Small intestine (tissue), 7 donors: ENCODE measurements around the gene CALCR. TPM values are rescaled to one million over a fixed set of nuclear protein-coding genes. Genes with fewer than 3 reads are reported as not detected.
A peak's percentile ranks its signal among the peaks of the same experiment; 100 is the strongest.

Experiments
- DNase-seq, 2 donors: peaks; one replicate each; pipeline versions ENCODE4 v3.0.0 to v3.0.0-alpha.2; 2013
- FAIRE-seq: peaks from 2 replicates; lab custom pipeline; 2012; peaks lifted over from hg19 to GRCh38; lab: Jason Lieb, UNC
- H3K27ac ChIP-seq, 3 donors: one replicate each; pipeline ENCODE4 v1.5.1; 2013; ENCODE audit warnings: low read length in 2 of 3, mild to moderate bottlenecking in 2 of 3, control low read depth in 1 of 3, inconsistent platforms in 1 of 3, low read depth in 1 of 3, moderate library complexity in 1 of 3
- H3K27me3 ChIP-seq, 3 donors: one replicate each; pipeline ENCODE4 v1.6.1; 2013; ENCODE audit warnings: low read length in 3 of 3, inconsistent platforms in 1 of 3; ENCODE audit not compliant: control insufficient read depth in 3 of 3, insufficient read depth in 3 of 3
- H3K36me3 ChIP-seq, 3 donors: one replicate each; pipeline ENCODE4 v1.6.1; 2013; ENCODE audit warnings: low read length in 3 of 3, inconsistent platforms in 1 of 3, low read depth in 1 of 3, mild to moderate bottlenecking in 1 of 3, moderate library complexity in 1 of 3; ENCODE audit not compliant: control insufficient read depth in 3 of 3, insufficient read depth in 2 of 3
- H3K4me1 ChIP-seq, 3 donors: one replicate each; pipeline ENCODE4 v1.6.1; 2013; ENCODE audit warnings: low read length in 2 of 3, inconsistent platforms in 1 of 3, low read depth in 1 of 3, mild to moderate bottlenecking in 1 of 3, moderate library complexity in 1 of 3; ENCODE audit not compliant: control insufficient read depth in 3 of 3, insufficient read depth in 2 of 3
- H3K4me3 ChIP-seq, 3 donors: one replicate each; pipeline ENCODE4 v1.5.1; 2013; ENCODE audit warnings: low read length in 3 of 3, control low read depth in 1 of 3, inconsistent platforms in 1 of 3, low read depth in 1 of 3, mild to moderate bottlenecking in 1 of 3, moderate library complexity in 1 of 3
- H3K9me3 ChIP-seq, 2 donors: one replicate each; pipeline ENCODE4 v1.6.1; 2013; ENCODE audit warnings: low read depth in 1 of 2, low read length in 1 of 2; ENCODE audit not compliant: control insufficient read depth in 2 of 2, insufficient read depth in 1 of 2
- WGBS, 3 donors: extraction: QIAGEN DNeasy Blood & Tissue Kit; methylation state at CpG; one replicate each; pipeline ENCODE4 v1.1.7; 2013; 5-methylcytosine and 5-hydroxymethylcytosine counted together
- polyA plus RNA-seq, 4 donors: library from polyadenylated mRNA; stranded (reverse) in 3 of 4; unstranded in 1 of 4; fragments of 200-250 nt in 3 of 4; fragments of 120-200 nt in 1 of 4; gene quantifications; one replicate each; pipeline versions ENCODE4 v1.2.1 to v1.2.3, GENCODE V29; 2013
- donor health status: healthy with polysubstance abuse.
- donor health status: control.
- donor health status: control.
- donor health status: Bipolar disorder and iron deficiency.
- donor health status: healthy.

The CALCR gene
- polyA plus RNA-seq, 4 donors: 0.53 TPM; not detected in 3

GRCh38 chr7:93574269-93574645, 267 bp downstream of the CALCR start:
- Histone ChIP-seq H3K27ac (no peak overlapping the region), H3K27me3 (peaks cover 4 to 36% (median 14%) of the 10 kb centered on the region in 3 donors), H3K4me3 (no peak overlapping the region), H3K4me1 (no peaks in the 10 kb centered on the region), H3K9me3 (no peaks in the 10 kb centered on the region), H3K36me3 (no peaks in the 10 kb centered on the region)
- no peak for DNase-seq
- WGBS, 3 donors: 4 to 13% (median 9%) methylated on average over 19 of the region's 19 CpGs
- no peak for FAIRE-seq

GRCh38 chr7:93569189-93569588, 5.3 kb downstream of the CALCR start:
- Histone ChIP-seq H3K36me3 (no peaks in the 10 kb centered on the region), H3K9me3 (no peaks in the 10 kb centered on the region), H3K27ac (no peak overlapping the region), H3K4me3 (no peak overlapping the region), H3K27me3 (peaks cover 2 to 9% (median 3%) of the 10 kb centered on the region in 3 donors), H3K4me1 (no peaks in the 10 kb centered on the region)
- 82 to 94% (median 92%) methylated on average over 2 of the region's 2 CpGs for WGBS, 3 donors
- DNase-seq (no peak), FAIRE-seq (no peak)

GRCh38 chr7:93566876-93567275, 7.6 kb downstream of the CALCR start:
- no peaks in the 10 kb centered on the region for H3K9me3 ChIP-seq
- no peak overlapping the region for H3K27ac ChIP-seq
- no peak overlapping the region for H3K4me3 ChIP-seq
- no peaks in the 10 kb centered on the region for H3K36me3 ChIP-seq
- no peaks in the 10 kb centered on the region for H3K4me1 ChIP-seq
- DNase-seq (no peak), FAIRE-seq (no peak)
- no peaks in the 10 kb centered on the region for H3K27me3 ChIP-seq

GRCh38 chr7:93563584-93563983, 10.9 kb downstream of the CALCR start:
- Histone ChIP-seq H3K4me3 (no peak overlapping the region), H3K27ac (no peak overlapping the region), H3K36me3 (no peaks in the 10 kb centered on the region), H3K27me3 (no peaks in the 10 kb centered on the region), H3K4me1 (no peaks in the 10 kb centered on the region), H3K9me3 (no peaks in the 10 kb centered on the region)
- DNase-seq: no peak
- FAIRE-seq: no peak
- 63 to 73% (median 71%) methylated on average over 6 of the region's 6 CpGs for WGBS, 3 donors

GRCh38 chr7:93562936-93563335, 11.6 kb downstream of the CALCR start:
- WGBS, 3 donors: 49 to 76% (median 69%) methylated on average over 2 of the region's 2 CpGs
- Histone ChIP-seq H3K27ac (no peak overlapping the region), H3K4me1 (no peaks in the 10 kb centered on the region), H3K9me3 (no peaks in the 10 kb centered on the region), H3K36me3 (no peaks in the 10 kb centered on the region), H3K27me3 (no peaks in the 10 kb centered on the region), H3K4me3 (no peak overlapping the region)
- DNase-seq (no peak), FAIRE-seq (no peak)

GRCh38 chr7:93562106-93562505, 12.4 kb downstream of the CALCR start:
- no peaks in the 10 kb centered on the region for H3K36me3 ChIP-seq
- DNase-seq (no peak), FAIRE-seq (peak; percentile 55)
- no peaks in the 10 kb centered on the region for H3K4me1 ChIP-seq
- 71 to 80% (median 77%) methylated on average over 2 of the region's 2 CpGs for WGBS, 3 donors
- no peaks in the 10 kb centered on the region for H3K9me3 ChIP-seq
- H3K4me3 ChIP-seq: no peak overlapping the region
- no peaks in the 10 kb centered on the region for H3K27me3 ChIP-seq
- no peak overlapping the region for H3K27ac ChIP-seq

- H3K4me3 ChIP-seq: no peak overlapping the region
- 76 to 81% (median 80%) methylated on average over 3 of the region's 3 CpGs for WGBS, 3 donors
- H3K36me3 ChIP-seq: no peaks in the 10 kb centered on the region
- no peaks in the 10 kb centered on the region for H3K27me3 ChIP-seq
- no peak overlapping the region for H3K27ac ChIP-seq
- FAIRE-seq (no peak), DNase-seq (no peak)
- H3K4me1 ChIP-seq: no peaks in the 10 kb centered on the region
- no peaks in the 10 kb centered on the region for H3K9me3 ChIP-seq
Observed at GRCh38 chr7:93559639-93560491, 14.7 kb downstream of the CALCR start.

- no peaks in the 10 kb centered on the region for H3K4me1 ChIP-seq
- no peaks in the 10 kb centered on the region for H3K9me3 ChIP-seq
- FAIRE-seq (no peak), DNase-seq (peak in 1 of 2 donors; percentile 19)
- WGBS, 3 donors: 58 to 79% (median 73%) methylated on average over 3 of the region's 3 CpGs
- H3K36me3 ChIP-seq: no peaks in the 10 kb centered on the region
- H3K4me3 ChIP-seq: no peak overlapping the region
- H3K27ac ChIP-seq: no peak overlapping the region
- H3K27me3 ChIP-seq: no peaks in the 10 kb centered on the region
Observed at GRCh38 chr7:93558705-93559614, 15.6 kb downstream of the CALCR start.
